OCI-LY3 (cell line): Measurements from ENCODE around the gene MAN2A2.

Source experiments
- H2AFZ ChIP-seq: fragments of 200-600, 300-600 bp; shearing (Covaris generic); 2 replicates; pipeline ENCODE4 v1.6.0; 2014; ENCODE audit warnings: antibody characterized with exemption, low read depth, low read length
- H3K27ac ChIP-seq: fragments of 200-600, 300-600 bp; sonication (generic); 2 replicates; pipeline ENCODE4 v1.5.1; 2014; ENCODE audit warnings: mild to moderate bottlenecking, low read length, moderate library complexity, mixed read lengths
- H3K27me3 ChIP-seq: fragments of 200-600, 300-600 bp; sonication (generic); 2 replicates; pipeline ENCODE4 v1.6.1; 2014; ENCODE audit warnings: low read depth, low read length, mixed read lengths
- H3K36me3 ChIP-seq: fragments of 200-600, 300-600 bp; sonication (generic); replicated peaks from 2 replicates; pipeline ENCODE3; 2014; ENCODE audit warnings: low read depth, low read length, mixed read lengths
- H3K4me1 ChIP-seq: fragments of 300-600, 200-600 bp; sonication (generic); 2 replicates; pipeline ENCODE4 v1.6.1; 2014; ENCODE audit warnings: low read length, mixed read lengths
- H3K4me2 ChIP-seq: fragments of 200-600, 300-600 bp; sonication (generic); 2 replicates; pipeline ENCODE4 v1.6.1; 2014; ENCODE audit warnings: low read length, mixed read lengths
- H3K4me3 ChIP-seq: fragments of 300-600, 200-600 bp; sonication (generic); 2 replicates; pipeline ENCODE4 v1.5.1; 2014; ENCODE audit warnings: antibody characterized with exemption, mild to moderate bottlenecking, low read length, moderate library complexity
- H3K79me2 ChIP-seq: fragments of 300-600, 200-600 bp; shearing (Covaris generic); 2 replicates; pipeline ENCODE4 v1.6.1; 2014; ENCODE audit warnings: mild to moderate bottlenecking, low read length, mixed read lengths
- H3K9ac ChIP-seq: fragments of 300-600, 200-600 bp; shearing (Covaris generic); 2 replicates; pipeline ENCODE4 v1.6.0; 2014; ENCODE audit warnings: mild to moderate bottlenecking, low read length, moderate library complexity
- H3K9me3 ChIP-seq: fragments of 200-600, 300-600 bp; shearing (Covaris generic); 2 replicates; pipeline ENCODE4 v1.6.1; 2014; ENCODE audit warnings: low read length, mixed read lengths; ENCODE audit not compliant: insufficient read depth
- H4K20me1 ChIP-seq: fragments of 200-600, 300-600 bp; sonication (generic); 2 replicates; pipeline ENCODE4 v1.6.1; 2016; ENCODE audit warnings: low read length, mixed read lengths; ENCODE audit not compliant: insufficient read depth
- CTCF ChIP-seq: fragments of 200-600, 300-600 bp; sonication (generic); IDR thresholded peaks from 2 replicates; pipeline ENCODE4 v1.5.1; 2014; ENCODE audit warnings: antibody characterized with exemption, low read length, low read depth
- EZH2phosphoT487 ChIP-seq: fragments of 200-600 bp; shearing (Covaris generic); IDR thresholded peaks from 2 replicates; pipeline ENCODE4 v1.6.1; 2018; ENCODE audit warnings: antibody characterized with exemption, mixed run types, low read depth

The MAN2A2 gene

GRCh38 chr15:90954712-90955623 lies 51.9 kb downstream of the MAN2A2 start, which contains the start of gene RCCD1:
Gene RCCD1, plus strand, starts transcription at chr15:90954884. Its CDS starts 1,851 bp downstream, at chr15:90956735.
- no peaks in the 10 kb centered on the region for H3K9me3 ChIP-seq
- peaks cover 10% of the 10 kb centered on the region for H3K4me1 ChIP-seq
- no peaks in the 10 kb centered on the region for H4K20me1 ChIP-seq
- H3K27me3 ChIP-seq, result no peaks in the 10 kb centered on the region
- H3K4me2 ChIP-seq, result peak within 1 kb of the TSS; percentile 68
- peaks cover 30% of the 10 kb centered on the region for H3K36me3 ChIP-seq
- peaks cover 29% of the 10 kb centered on the region for H3K79me2 ChIP-seq
- TF ChIP-seq CTCF (no peak), EZH2phosphoT487 (no peak)
- H3K27ac ChIP-seq, result peak within 1 kb of the TSS; percentile 89
- H3K4me3 ChIP-seq, result peak within 1 kb of the TSS; percentile 86
- peak within 1 kb of the TSS; percentile 78 for H2AFZ ChIP-seq
- H3K9ac ChIP-seq, result peak within 1 kb of the TSS; percentile 97

DNA sequence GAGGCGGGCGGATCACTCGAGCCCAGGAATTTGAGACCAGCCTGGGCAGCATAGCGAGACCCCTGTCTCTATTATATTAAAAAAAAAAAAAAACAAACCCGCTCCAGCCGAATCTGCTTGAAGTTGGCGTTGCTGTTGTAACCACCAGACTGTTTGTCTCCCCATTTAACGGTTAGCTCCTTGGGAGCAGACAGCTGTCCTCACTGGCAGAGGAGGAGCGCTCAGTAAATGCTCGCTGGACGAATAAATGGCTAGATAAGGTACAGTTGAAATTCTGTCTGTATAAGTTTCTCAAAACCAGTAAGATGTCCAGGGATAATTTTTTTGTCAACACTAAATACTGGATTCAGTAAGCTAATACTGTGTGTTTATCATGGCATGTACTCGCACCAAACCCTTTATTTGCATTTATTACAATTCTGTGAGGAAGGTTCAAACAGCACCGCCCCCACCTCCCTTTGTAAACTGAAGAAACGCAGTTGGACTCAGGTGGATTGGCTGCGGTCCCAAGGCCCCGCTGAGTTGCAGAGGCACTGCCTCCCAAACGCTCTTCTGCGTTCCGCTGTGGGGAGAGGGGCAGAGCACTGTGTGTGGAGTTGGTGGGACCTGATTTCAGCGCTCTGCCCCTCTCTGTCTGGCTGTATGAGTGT lies 52.6 kb downstream of the MAN2A2 start:
- H3K27me3 ChIP-seq, result no peaks in the 10 kb centered on the region
- H3K79me2 ChIP-seq, result peaks cover 29% of the 10 kb centered on the region
- H3K9me3 ChIP-seq, result no peaks in the 10 kb centered on the region
- H3K4me1 ChIP-seq, result peaks cover 10% of the 10 kb centered on the region
- no peak overlapping the region for H2AFZ ChIP-seq
- H3K4me2 ChIP-seq, result peak overlapping the region; percentile 68
- peaks cover 31% of the 10 kb centered on the region for H3K36me3 ChIP-seq
- peak overlapping the region; percentile 86 for H3K4me3 ChIP-seq
- H4K20me1 ChIP-seq, result no peaks in the 10 kb centered on the region
- H3K27ac ChIP-seq, result peak overlapping the region; percentile 89
- H3K9ac ChIP-seq, result peak overlapping the region; percentile 97
- TF ChIP-seq EZH2phosphoT487 (no peak), CTCF (no peak)

- Histone ChIP-seq H2AFZ (no peak overlapping the region), H4K20me1 (no peaks in the 10 kb centered on the region), H3K79me2 (peaks cover 29% of the 10 kb centered on the region), H3K4me3 (peak overlapping the region; percentile 86), H3K27ac (no peak overlapping the region), H3K27me3 (no peaks in the 10 kb centered on the region), H3K9me3 (no peaks in the 10 kb centered on the region), H3K36me3 (peaks cover 34% of the 10 kb centered on the region), H3K9ac (peak overlapping the region; percentile 97; the same call in 1 of the 2 replicates), H3K4me1 (peaks cover 10% of the 10 kb centered on the region), H3K4me2 (peak overlapping the region; percentile 68)
- TF ChIP-seq CTCF (no peak), EZH2phosphoT487 (no peak)
These were observed 53.4 kb downstream of the MAN2A2 start for GRCh38 chr15:90956274-90957030.
